Measurements from ENCODE around the gene HAGHL. TPM values are rescaled to one million over a fixed set of nuclear protein-coding genes. Genes with fewer than 3 reads are reported as not detected.

The HAGHL gene
- total RNA-seq, 2 donors from 2014 or later = 7.7 to 10.1 TPM

- no peaks in the 10 kb centered on the region for H3K4me1 ChIP-seq (replicated peaks)
- H3K9me3 ChIP-seq = no peaks in the 10 kb centered on the region
- H3K4me3 ChIP-seq = no peak overlapping the region
- H3K27me3 ChIP-seq (replicated peaks; ENCODE audit: insufficient read depth) = no peaks in the 10 kb centered on the region
- DNase-seq (ENCODE audit: low spot score) = no peak
- TF ChIP-seq, protein P1, sequence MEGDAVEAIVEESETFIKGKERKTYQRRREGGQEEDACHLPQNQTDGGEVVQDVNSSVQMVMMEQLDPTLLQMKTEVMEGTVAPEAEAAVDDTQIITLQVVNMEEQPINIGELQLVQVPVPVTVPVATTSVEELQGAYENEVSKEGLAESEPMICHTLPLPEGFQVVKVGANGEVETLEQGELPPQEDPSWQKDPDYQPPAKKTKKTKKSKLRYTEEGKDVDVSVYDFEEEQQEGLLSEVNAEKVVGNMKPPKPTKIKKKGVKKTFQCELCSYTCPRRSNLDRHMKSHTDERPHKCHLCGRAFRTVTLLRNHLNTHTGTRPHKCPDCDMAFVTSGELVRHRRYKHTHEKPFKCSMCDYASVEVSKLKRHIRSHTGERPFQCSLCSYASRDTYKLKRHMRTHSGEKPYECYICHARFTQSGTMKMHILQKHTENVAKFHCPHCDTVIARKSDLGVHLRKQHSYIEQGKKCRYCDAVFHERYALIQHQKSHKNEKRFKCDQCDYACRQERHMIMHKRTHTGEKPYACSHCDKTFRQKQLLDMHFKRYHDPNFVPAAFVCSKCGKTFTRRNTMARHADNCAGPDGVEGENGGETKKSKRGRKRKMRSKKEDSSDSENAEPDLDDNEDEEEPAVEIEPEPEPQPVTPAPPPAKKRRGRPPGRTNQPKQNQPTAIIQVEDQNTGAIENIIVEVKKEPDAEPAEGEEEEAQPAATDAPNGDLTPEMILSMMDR (IDR thresholded peaks at IDR 0.05) = no peak
- no peak for TF ChIP-seq POLR2A (IDR thresholded peaks at IDR 0.05)
- TF ChIP-seq POLR2AphosphoS5 (IDR thresholded peaks at IDR 0.05) = no peak
- H3K27ac ChIP-seq = no peak overlapping the region
- 81% methylated on average over 18 of the region's 21 CpGs for WGBS
- intact Hi-C loops (cut with DNase I) = no loop called here
- no peaks in the 10 kb centered on the region for H3K36me3 ChIP-seq
Measured at GRCh38 chr16:763369-764183, 36.7 kb downstream of the HAGHL start.

GRCh38 chr16:764184-764750 is 37.4 kb downstream of the HAGHL start:
- no peaks in the 10 kb centered on the region for H3K27me3 ChIP-seq (replicated peaks; ENCODE audit: insufficient read depth)
- H3K36me3 ChIP-seq = no peaks in the 10 kb centered on the region
- no peak for DNase-seq (ENCODE audit: low spot score)
- 73% methylated on average over 20 of the region's 20 CpGs for WGBS
- no peaks in the 10 kb centered on the region for H3K4me1 ChIP-seq (replicated peaks)
- no peak for TF ChIP-seq POLR2AphosphoS5 (IDR thresholded peaks at IDR 0.05)
- no peak for TF ChIP-seq POLR2A (IDR thresholded peaks at IDR 0.05)
- TF ChIP-seq, protein P1 (IDR thresholded peaks at IDR 0.05) = no peak
- intact Hi-C loops (cut with DNase I) = no loop called here
- H3K27ac ChIP-seq = no peak overlapping the region
- H3K4me3 ChIP-seq = no peak overlapping the region
- no peaks in the 10 kb centered on the region for H3K9me3 ChIP-seq

- H3K4me1 ChIP-seq (replicated peaks) = no peaks in the 10 kb centered on the region
- H3K27ac ChIP-seq = no peak overlapping the region
- no peak overlapping the region for H3K4me3 ChIP-seq
- H3K27me3 ChIP-seq (replicated peaks; ENCODE audit: insufficient read depth) = no peaks in the 10 kb centered on the region
- WGBS = 83% methylated on average over 32 of the region's 38 CpGs
- no peaks in the 10 kb centered on the region for H3K36me3 ChIP-seq
- TF ChIP-seq, protein P1 (IDR thresholded peaks at IDR 0.05) = no peak
- TF ChIP-seq POLR2A (IDR thresholded peaks at IDR 0.05) (no peak), POLR2AphosphoS5 (IDR thresholded peaks at IDR 0.05) (no peak)
- intact Hi-C loops (cut with DNase I) = no loop called here
- no peaks in the 10 kb centered on the region for H3K9me3 ChIP-seq
- DNase-seq (ENCODE audit: low spot score) = no peak
Measured at GRCh38 chr16:764848-765487, 38.1 kb downstream of the HAGHL start.

DNA sequence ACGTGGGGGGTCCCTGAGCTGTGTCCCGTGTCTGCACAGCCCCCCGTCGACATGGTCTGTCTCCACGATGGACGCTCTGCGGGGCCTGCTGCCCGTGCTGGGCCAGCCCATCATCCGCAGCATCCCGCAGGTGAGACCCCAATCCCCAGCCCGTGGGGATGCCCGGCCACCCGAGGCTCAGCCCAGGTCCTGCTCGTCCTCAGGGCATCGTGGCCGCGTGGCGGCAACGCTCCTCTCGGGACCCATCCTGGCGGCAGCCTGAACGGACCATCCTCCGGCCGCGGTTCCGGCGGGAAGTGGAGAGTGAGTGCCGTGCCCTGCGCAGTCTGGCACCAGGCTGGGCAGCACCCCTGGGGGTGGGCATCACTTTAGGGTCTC is 38.6 kb downstream of the HAGHL start:
- Histone ChIP-seq H3K4me1 (replicated peaks) (no peaks in the 10 kb centered on the region), H3K27ac (no peak overlapping the region), H3K27me3 (replicated peaks; ENCODE audit: insufficient read depth) (no peaks in the 10 kb centered on the region), H3K9me3 (no peaks in the 10 kb centered on the region), H3K36me3 (no peaks in the 10 kb centered on the region), H3K4me3 (no peak overlapping the region)
- 90% methylated on average over 28 of the region's 29 CpGs for WGBS
- no peak for DNase-seq (ENCODE audit: low spot score)
- TF ChIP-seq POLR2AphosphoS5 (IDR thresholded peaks at IDR 0.05) (no peak), POLR2A (IDR thresholded peaks at IDR 0.05) (no peak)
- TF ChIP-seq, protein P1 (IDR thresholded peaks at IDR 0.05) = no peak
- intact Hi-C loops (cut with DNase I) = no loop called here

Data from prostate gland (tissue), 2 donors.